SU-DHL-6 (cell line): Measurements from ENCODE around the gene ARSB.

ENCODE experiments used
- H2AFZ ChIP-seq: fragments of 200-600 bp; sonication (generic); 2 replicates; pipeline ENCODE4 v1.6.1; 2014; ENCODE audit warnings: low read depth, mild to moderate bottlenecking, moderate library complexity, mixed read lengths, antibody characterized with exemption, low read length; ENCODE audit not compliant: severe bottlenecking
- H3F3A ChIP-seq: fragments of 200-600 bp; shearing (Covaris generic); 2 replicates; pipeline ENCODE4 v1.6.0; 2016; ENCODE audit warnings: antibody characterized with exemption, mild to moderate bottlenecking; ENCODE audit not compliant: insufficient read depth
- H3K27ac ChIP-seq: fragments of 200-600 bp; sonication (generic); 2 replicates; pipeline ENCODE4 v1.5.1; 2016; ENCODE audit warnings: low read depth, mild to moderate bottlenecking, low read length, moderate library complexity, mixed read lengths
- H3K27me3 ChIP-seq: fragments of 200-600 bp; sonication (generic), shearing (Covaris generic); 2 replicates; pipeline ENCODE4 v1.6.0; 2014; ENCODE audit warnings: mild to moderate bottlenecking, low read length
- H3K36me3 ChIP-seq: fragments of 200-600 bp; sonication (generic); 2 replicates; pipeline ENCODE4 v1.6.1; 2014; ENCODE audit warnings: mild to moderate bottlenecking, low read length, mixed read lengths
- H3K4me2 ChIP-seq: fragments of 300-600, 200-600 bp; shearing (Covaris generic), sonication (generic); 2 replicates; pipeline ENCODE4 v1.6.0; 2014; ENCODE audit warnings: low read length, low read depth, mild to moderate bottlenecking; ENCODE audit not compliant: poor library complexity, severe bottlenecking
- H3K4me3 ChIP-seq: fragments of 200-600 bp; sonication (generic); 2 replicates; pipeline ENCODE4 v1.5.1; 2014; ENCODE audit warnings: antibody characterized with exemption, low read length, mild to moderate bottlenecking, mixed read lengths; ENCODE audit not compliant: insufficient read depth, poor library complexity, severe bottlenecking
- H3K79me2 ChIP-seq: fragments of 200-600 bp; sonication (generic); 2 replicates; pipeline ENCODE4 v1.6.1; 2014; ENCODE audit warnings: mild to moderate bottlenecking, low read length, moderate library complexity; ENCODE audit not compliant: insufficient read depth
- H3K9ac ChIP-seq: fragments of 200-600 bp; sonication (generic); 2 replicates; pipeline ENCODE4 v1.7.0; 2014; ENCODE audit warnings: mild to moderate bottlenecking, low read length
- H3K9me2 ChIP-seq: fragments of 200-600 bp; sonication (generic); replicated peaks from 2 replicates; pipeline ENCODE4 v1.6.1; 2014; ENCODE audit warnings: low read length; ENCODE audit not compliant: insufficient read depth
- H3K9me3 ChIP-seq: fragments of 200-600 bp; sonication (generic); 2 replicates; pipeline ENCODE4 v1.6.1; 2014; ENCODE audit warnings: low read length, mixed read lengths; ENCODE audit not compliant: insufficient read depth
- H4K20me1 ChIP-seq: fragments of 200-600 bp; sonication (generic); 2 replicates; pipeline ENCODE4 v1.6.1; 2014; ENCODE audit warnings: low read depth, mild to moderate bottlenecking, antibody characterized with exemption, low read length, moderate library complexity, mixed read lengths
- CTCF ChIP-seq: fragments of 200-600 bp; sonication (generic); IDR thresholded peaks from one replicate; pipeline ENCODE4 v1.5.1; 2017; ENCODE audit warnings: antibody characterized with exemption, mild to moderate bottlenecking, low read length, moderate library complexity; ENCODE audit not compliant: insufficient read depth, poor library complexity, severe bottlenecking
- EZH2phosphoT487 ChIP-seq: fragments of 200-600 bp; sonication (generic), shearing (Covaris generic); conservative IDR thresholded peaks from 2 replicates; pipeline ENCODE4 v1.6.1; 2018; ENCODE audit warnings: mild to moderate bottlenecking, antibody characterized with exemption, low read length, moderate library complexity, mixed read lengths

The ARSB gene

GRCh38 chr5:78785454-78785853 lies 199.7 kb downstream of the ARSB start:
- H3K4me2 ChIP-seq = no peak overlapping the region
- no peaks in the 10 kb centered on the region for H3K27me3 ChIP-seq
- no peaks in the 10 kb centered on the region for H3F3A ChIP-seq
- H3K79me2 ChIP-seq = no peaks in the 10 kb centered on the region
- H3K27ac ChIP-seq = no peak overlapping the region
- H3K9me3 ChIP-seq = no peaks in the 10 kb centered on the region
- H3K9me2 ChIP-seq = no peaks in the 10 kb centered on the region
- H2AFZ ChIP-seq = no peak overlapping the region
- TF ChIP-seq CTCF (no peak), EZH2phosphoT487 (no peak)
- H3K9ac ChIP-seq = no peak overlapping the region
- no peak overlapping the region for H3K4me3 ChIP-seq
- H4K20me1 ChIP-seq = no peaks in the 10 kb centered on the region
- H3K36me3 ChIP-seq = no peaks in the 10 kb centered on the region

- Histone ChIP-seq H3K4me2 (no peak overlapping the region), H3K9me3 (no peaks in the 10 kb centered on the region), H3K9me2 (no peaks in the 10 kb centered on the region), H3K27me3 (no peaks in the 10 kb centered on the region), H4K20me1 (no peaks in the 10 kb centered on the region), H3K27ac (no peak overlapping the region), H3K9ac (no peak overlapping the region), H3K36me3 (no peaks in the 10 kb centered on the region), H2AFZ (no peak overlapping the region), H3F3A (no peaks in the 10 kb centered on the region), H3K79me2 (no peaks in the 10 kb centered on the region), H3K4me3 (no peak overlapping the region)
- no peak for TF ChIP-seq EZH2phosphoT487
- TF ChIP-seq CTCF = no peak
These were observed 201.5 kb downstream of the ARSB start for GRCh38 chr5:78783434-78784130.

GRCh38 chr5:78782728-78783127 lies 202.4 kb downstream of the ARSB start:
- Histone ChIP-seq H3K9me2 (no peaks in the 10 kb centered on the region), H3F3A (no peaks in the 10 kb centered on the region), H3K27ac (no peak overlapping the region), H3K4me2 (no peak overlapping the region), H3K27me3 (no peaks in the 10 kb centered on the region), H2AFZ (no peak overlapping the region), H3K9ac (no peak overlapping the region), H4K20me1 (no peaks in the 10 kb centered on the region), H3K36me3 (no peaks in the 10 kb centered on the region), H3K79me2 (no peaks in the 10 kb centered on the region), H3K4me3 (no peak overlapping the region), H3K9me3 (no peaks in the 10 kb centered on the region)
- TF ChIP-seq EZH2phosphoT487 = no peak
- no peak for TF ChIP-seq CTCF
